ENCODE results near the gene TEX14.
"Not testable (repeated sequence)": the region's sequence is repeated elsewhere in the genome, so short reads cannot be mapped to it uniquely, and the experiment has no call there.

DNA sequence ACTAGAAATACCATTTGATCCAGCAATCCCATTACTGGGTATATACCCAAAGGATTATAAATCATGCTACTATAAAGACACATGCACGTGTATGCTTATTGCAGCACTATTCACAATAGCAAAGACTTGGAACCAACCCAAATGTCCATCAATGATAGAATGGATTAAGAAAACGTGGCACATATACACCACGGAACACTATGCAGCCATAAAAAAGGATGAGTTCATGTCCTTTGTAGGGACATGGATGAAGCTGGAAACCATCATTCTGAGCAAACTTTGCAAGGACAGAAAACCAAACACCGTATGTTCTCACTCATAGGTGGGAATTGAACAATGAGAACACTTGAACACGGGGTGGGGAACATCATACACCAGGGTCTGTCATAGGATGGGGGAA is 13.6 kb downstream of the TEX14 start:
- not testable (repeated sequence) for TF ChIP-seq POLR2A (IDR thresholded peaks at IDR 0.05)
- TF ChIP-seq, protein P1, sequence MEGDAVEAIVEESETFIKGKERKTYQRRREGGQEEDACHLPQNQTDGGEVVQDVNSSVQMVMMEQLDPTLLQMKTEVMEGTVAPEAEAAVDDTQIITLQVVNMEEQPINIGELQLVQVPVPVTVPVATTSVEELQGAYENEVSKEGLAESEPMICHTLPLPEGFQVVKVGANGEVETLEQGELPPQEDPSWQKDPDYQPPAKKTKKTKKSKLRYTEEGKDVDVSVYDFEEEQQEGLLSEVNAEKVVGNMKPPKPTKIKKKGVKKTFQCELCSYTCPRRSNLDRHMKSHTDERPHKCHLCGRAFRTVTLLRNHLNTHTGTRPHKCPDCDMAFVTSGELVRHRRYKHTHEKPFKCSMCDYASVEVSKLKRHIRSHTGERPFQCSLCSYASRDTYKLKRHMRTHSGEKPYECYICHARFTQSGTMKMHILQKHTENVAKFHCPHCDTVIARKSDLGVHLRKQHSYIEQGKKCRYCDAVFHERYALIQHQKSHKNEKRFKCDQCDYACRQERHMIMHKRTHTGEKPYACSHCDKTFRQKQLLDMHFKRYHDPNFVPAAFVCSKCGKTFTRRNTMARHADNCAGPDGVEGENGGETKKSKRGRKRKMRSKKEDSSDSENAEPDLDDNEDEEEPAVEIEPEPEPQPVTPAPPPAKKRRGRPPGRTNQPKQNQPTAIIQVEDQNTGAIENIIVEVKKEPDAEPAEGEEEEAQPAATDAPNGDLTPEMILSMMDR (IDR thresholded peaks at IDR 0.05): not testable (repeated sequence)

All from heart left ventricle (tissue), 13 donors.